Measurements from ENCODE around the gene ZNF766. TPM values are rescaled to one million over a fixed set of nuclear protein-coding genes. Genes with fewer than 3 reads are reported as not detected.
A peak's percentile ranks its signal among the peaks of the same experiment; 100 is the strongest.

The ZNF766 gene
- total and polyA plus RNA-seq, 2 of the 13 experiments (the other 11 are each of a cell fraction or from before 2014, with no cell fraction given), result 5.2 to 10.3 TPM

- Histone ChIP-seq H3K9me3 (ENCODE audit: low read length) (peaks cover 60% of the 10 kb centered on the region), H3K4me2 (ENCODE audit: low read depth, low read length) (no peak overlapping the region), H3K36me3 (replicated peaks in 1 of 2; ENCODE audit: control insufficient read depth in 1 of 2, insufficient read depth in 2 of 2, low read length in 2 of 2) (no peaks in the 10 kb centered on the region), H3K4me1 (ENCODE audit: insufficient read depth, low read length) (no peaks in the 10 kb centered on the region), H2AFZ (ENCODE audit: low read length) (no peak overlapping the region), H3K27me3 (ENCODE audit: control insufficient read depth in 1 of 2, insufficient read depth in 2 of 2, low read length in 2 of 2) (no peaks in the 10 kb centered on the region), H3K4me3 (replicated peaks in 1 of 3; ENCODE audit: insufficient read depth in 1 of 3, low read depth in 2 of 3, low read length in 3 of 3) (no peak overlapping the region), H4K20me1 (ENCODE audit: insufficient read depth, low read length) (no peaks in the 10 kb centered on the region), H3K27ac (ENCODE audit: extremely low read length, insufficient read depth, low read length) (no peak overlapping the region), H3K9ac (ENCODE audit: insufficient read depth, low read depth, low read length) (no peak overlapping the region), H3K79me2 (ENCODE audit: insufficient read depth, low read length) (no peaks in the 10 kb centered on the region)
- BruUV-seq (replicated peaks), result no TSS peak
- intact Hi-C loops (cut with micrococcal nuclease; ENCODE audit: unreplicated experiment) (no loop called here), in situ Hi-C loops (cut with HindIII; ENCODE audit: extremely low pct_ligation_motif_present, low pct_unique_long_range_greater_than_20kb) (no loop called here)
- TF ChIP-seq, protein P1, sequence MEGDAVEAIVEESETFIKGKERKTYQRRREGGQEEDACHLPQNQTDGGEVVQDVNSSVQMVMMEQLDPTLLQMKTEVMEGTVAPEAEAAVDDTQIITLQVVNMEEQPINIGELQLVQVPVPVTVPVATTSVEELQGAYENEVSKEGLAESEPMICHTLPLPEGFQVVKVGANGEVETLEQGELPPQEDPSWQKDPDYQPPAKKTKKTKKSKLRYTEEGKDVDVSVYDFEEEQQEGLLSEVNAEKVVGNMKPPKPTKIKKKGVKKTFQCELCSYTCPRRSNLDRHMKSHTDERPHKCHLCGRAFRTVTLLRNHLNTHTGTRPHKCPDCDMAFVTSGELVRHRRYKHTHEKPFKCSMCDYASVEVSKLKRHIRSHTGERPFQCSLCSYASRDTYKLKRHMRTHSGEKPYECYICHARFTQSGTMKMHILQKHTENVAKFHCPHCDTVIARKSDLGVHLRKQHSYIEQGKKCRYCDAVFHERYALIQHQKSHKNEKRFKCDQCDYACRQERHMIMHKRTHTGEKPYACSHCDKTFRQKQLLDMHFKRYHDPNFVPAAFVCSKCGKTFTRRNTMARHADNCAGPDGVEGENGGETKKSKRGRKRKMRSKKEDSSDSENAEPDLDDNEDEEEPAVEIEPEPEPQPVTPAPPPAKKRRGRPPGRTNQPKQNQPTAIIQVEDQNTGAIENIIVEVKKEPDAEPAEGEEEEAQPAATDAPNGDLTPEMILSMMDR (CRISPR knock-in tag; IDR thresholded peaks at IDR 0.05), result peak; percentile 73
- no peak for TF ChIP-seq LRRFIP1 (CRISPR knock-in tag; conservative IDR thresholded peaks at IDR 0.05)
- TF ChIP-seq HNRNPK (IDR thresholded peaks at IDR 0.05; ENCODE audit: low read depth, low read length, poor library complexity, severe bottlenecking), result no peak
- peak; percentile 67 for TF ChIP-seq STAG1 (CRISPR knock-in tag; IDR thresholded peaks at IDR 0.05)
- TF ChIP-seq ZNF468 (CRISPR knock-in tag; IDR thresholded peaks at IDR 0.05), result no peak
- peak; percentile 1; the same call in 1 of the 2 replicates for TF ChIP-seq SMC3 (IDR thresholded peaks at IDR 0.05; ENCODE audit: low read length)
- TF ChIP-seq, protein P2, sequence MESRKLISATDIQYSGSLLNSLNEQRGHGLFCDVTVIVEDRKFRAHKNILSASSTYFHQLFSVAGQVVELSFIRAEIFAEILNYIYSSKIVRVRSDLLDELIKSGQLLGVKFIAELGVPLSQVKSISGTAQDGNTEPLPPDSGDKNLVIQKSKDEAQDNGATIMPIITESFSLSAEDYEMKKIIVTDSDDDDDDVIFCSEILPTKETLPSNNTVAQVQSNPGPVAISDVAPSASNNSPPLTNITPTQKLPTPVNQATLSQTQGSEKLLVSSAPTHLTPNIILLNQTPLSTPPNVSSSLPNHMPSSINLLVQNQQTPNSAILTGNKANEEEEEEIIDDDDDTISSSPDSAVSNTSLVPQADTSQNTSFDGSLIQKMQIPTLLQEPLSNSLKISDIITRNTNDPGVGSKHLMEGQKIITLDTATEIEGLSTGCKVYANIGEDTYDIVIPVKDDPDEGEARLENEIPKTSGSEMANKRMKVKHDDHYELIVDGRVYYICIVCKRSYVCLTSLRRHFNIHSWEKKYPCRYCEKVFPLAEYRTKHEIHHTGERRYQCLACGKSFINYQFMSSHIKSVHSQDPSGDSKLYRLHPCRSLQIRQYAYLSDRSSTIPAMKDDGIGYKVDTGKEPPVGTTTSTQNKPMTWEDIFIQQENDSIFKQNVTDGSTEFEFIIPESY (CRISPR knock-in tag; IDR thresholded peaks at IDR 0.05), result peak; percentile 53; the same call in 1 of the 2 replicates
- 0 out of 4 replicates have a peak, but pooled peaks of 1 of the 2 experiments have one; percentile 20 for TF ChIP-seq NR2F1 (CRISPR knock-in tag; IDR thresholded peaks at IDR 0.05)
- TF ChIP-seq ESRRA (CRISPR knock-in tag; IDR thresholded peaks at IDR 0.05; ENCODE audit: low read depth), result peak; percentile 92; the same call in 1 of the 2 replicates
- POLR2A ChIA-PET, result no interaction called here
- WGBS (ENCODE audit: low lambda C conversion rate), result 50% methylated on average over 1 of the region's 8 CpGs
- FAIRE-seq (no peak), DNase-seq (ENCODE audit: low spot score) (peak; percentile 15), ATAC-seq (no peak; the same call in 2 of the 3 replicates)
- CTCF ChIA-PET (ENCODE audit: low intra/inter-chr PET ratio, low total read pairs), result no interaction called here
Measured at GRCh38 chr19:52343548-52343947, 74.2 kb downstream of the ZNF766 start.
